Thyroid gland (tissue), 4 donors: ENCODE results near the gene TTLL7. TPM values are rescaled to one million over a fixed set of nuclear protein-coding genes. Genes with fewer than 3 reads are reported as not detected.

Experiments
- DNase-seq, 2 donors: peaks; one replicate each; pipeline ENCODE4 v3.0.0-alpha.2; 2019
- H3K27ac ChIP-seq, 3 donors: fragments of 200-600 bp; sonication (generic); 1 replicate in 2 of 3; 2 replicates in 1 of 3; pipeline ENCODE4 v1.5.1; 2016 to 2019; ENCODE audit warnings: mild to moderate bottlenecking in 1 of 3, moderate library complexity in 1 of 3
- H3K27me3 ChIP-seq: fragments of 200-600 bp; sonication (generic); one replicate; pipeline ENCODE4 v1.5.1; 2019
- H3K36me3 ChIP-seq, 2 donors: fragments of 200-600 bp; sonication (generic); one replicate each; pipeline ENCODE4 v1.5.1; 2016 to 2019
- H3K4me1 ChIP-seq, 2 donors: fragments of 200-600 bp; sonication (generic); one replicate each; pipeline ENCODE4 v1.5.1; 2017 to 2019
- H3K4me3 ChIP-seq, 3 donors: fragments of 200-600 bp; sonication (generic); replicated peaks in 1 of 3; 1 replicate in 2 of 3; 2 replicates in 1 of 3; pipeline ENCODE4 v1.5.1; 2016; ENCODE audit warnings: mild to moderate bottlenecking in 1 of 3
- H3K9me3 ChIP-seq: fragments of 200-600 bp; sonication (generic); one replicate; pipeline ENCODE4 v1.5.1; 2017
- CTCF ChIP-seq, 6 experiments: fragments of 200-600 bp in 3 of 6; fragments of 450-650 bp in 3 of 6; sonication (generic) in 3 of 6; IDR thresholded peaks; one replicate each; pipeline ENCODE4 v1.5.1; 2016 to 2019; ENCODE audit warnings: antibody characterized with exemption in 6 of 6, mild to moderate bottlenecking in 2 of 6, inconsistent platforms in 1 of 6, moderate library complexity in 1 of 6
- POLR2A ChIP-seq, 2 donors: fragments of 450-650 bp; IDR thresholded peaks; one replicate each; pipeline ENCODE4 v1.6.1; 2017; ENCODE audit warnings: antibody characterized with exemption in 2 of 2, mild to moderate bottlenecking in 2 of 2, moderate library complexity in 1 of 2
- WGBS, 2 donors: methylation state at CpG; one replicate each; pipeline ENCODE4 v1.1.5; 2017; 5-methylcytosine and 5-hydroxymethylcytosine counted together
- intact Hi-C: fragments of 100-400 bp; cut with DNase I; formaldehyde crosslinking; loops from one replicate; pipeline ENCODE4 v1.15.1; 2023
- total RNA-seq, 4 donors: library from RNA; depleted of rRNA; stranded (reverse); fragments of >200 nt; gene quantifications; one replicate each; pipeline ENCODE4 v1.2.3, GENCODE V29; 2016

Gene TTLL7
- total RNA-seq, 4 donors from 2014 or later: 7.8 to 22.7 (median 12.8) TPM

- H3K4me3 ChIP-seq: no peak overlapping the region
- no peaks in the 10 kb centered on the region for H3K4me1 ChIP-seq
- intact Hi-C loops: no loop called here
- H3K27me3 ChIP-seq: no peaks in the 10 kb centered on the region
- H3K36me3 ChIP-seq: no peaks in the 10 kb centered on the region
- H3K27ac ChIP-seq: no peak overlapping the region
- no peak for TF ChIP-seq POLR2A (IDR thresholded peaks at IDR 0.05)
- TF ChIP-seq CTCF (IDR thresholded peaks at IDR 0.05): no peak
- no peak for DNase-seq
- WGBS, 2 donors: 87 to 92% methylated on average over 5 of the region's 5 CpGs
- H3K9me3 ChIP-seq: no peaks in the 10 kb centered on the region
These were observed 160.4 kb downstream of the TTLL7 start for GRCh38 chr1:83838573-83838972.

GRCh38 chr1:83836543-83836942, 162.4 kb downstream of the TTLL7 start:
- H3K36me3 ChIP-seq: no peaks in the 10 kb centered on the region
- intact Hi-C loops: no loop called here
- no peaks in the 10 kb centered on the region for H3K9me3 ChIP-seq
- no peaks in the 10 kb centered on the region for H3K4me1 ChIP-seq
- DNase-seq: no peak
- no peak for TF ChIP-seq POLR2A (IDR thresholded peaks at IDR 0.05)
- TF ChIP-seq CTCF (IDR thresholded peaks at IDR 0.05): no peak
- H3K27ac ChIP-seq: no peak overlapping the region
- H3K27me3 ChIP-seq: no peaks in the 10 kb centered on the region
- 80 to 89% methylated on average over 2 of the region's 2 CpGs for WGBS, 2 donors
- no peak overlapping the region for H3K4me3 ChIP-seq

- no peaks in the 10 kb centered on the region for H3K36me3 ChIP-seq
- H3K27me3 ChIP-seq: no peaks in the 10 kb centered on the region
- intact Hi-C loops: no loop called here
- no peak for TF ChIP-seq CTCF (IDR thresholded peaks at IDR 0.05)
- no peak for TF ChIP-seq POLR2A (IDR thresholded peaks at IDR 0.05)
- H3K9me3 ChIP-seq: no peaks in the 10 kb centered on the region
- H3K4me1 ChIP-seq: peaks cover 0 to 5% of the 10 kb centered on the region in 2 donors
- WGBS, 2 donors: 95 to 97% methylated on average over 4 of the region's 4 CpGs
- no peak overlapping the region for H3K27ac ChIP-seq
- H3K4me3 ChIP-seq: no peak overlapping the region
- DNase-seq: no peak
These were observed 164.2 kb downstream of the TTLL7 start for GRCh38 chr1:83834621-83835264.

- no peak for TF ChIP-seq CTCF (IDR thresholded peaks at IDR 0.05)
- no peak for TF ChIP-seq POLR2A (IDR thresholded peaks at IDR 0.05)
- Histone ChIP-seq H3K4me3 (no peak overlapping the region), H3K27me3 (no peaks in the 10 kb centered on the region), H3K27ac (no peak overlapping the region), H3K36me3 (no peaks in the 10 kb centered on the region), H3K9me3 (no peaks in the 10 kb centered on the region), H3K4me1 (peaks cover 0 to 6% of the 10 kb centered on the region in 2 donors)
- intact Hi-C loops: no loop called here
- 95% methylated on average over 1 of the region's 1 CpG for WGBS, 2 donors
- DNase-seq: no peak
These were observed 166.7 kb downstream of the TTLL7 start for GRCh38 chr1:83832194-83832593.

GRCh38 chr1:83829106-83829505, 169.8 kb downstream of the TTLL7 start:
- TF ChIP-seq POLR2A (IDR thresholded peaks at IDR 0.05) (no peak), CTCF (IDR thresholded peaks at IDR 0.05) (no peak)
- intact Hi-C loops: no loop called here
- WGBS, 2 donors: 93 to 94% methylated on average over 7 of the region's 7 CpGs

More at GRCh38 chr1:83829106-83829505, 169.8 kb downstream of the TTLL7 start:
- Histone ChIP-seq H3K4me3 (no peak overlapping the region), H3K27me3 (no peaks in the 10 kb centered on the region), H3K4me1 (peaks cover 0 to 6% of the 10 kb centered on the region in 2 donors), H3K36me3 (no peaks in the 10 kb centered on the region), H3K9me3 (no peaks in the 10 kb centered on the region), H3K27ac (no peak overlapping the region)
- no peak for DNase-seq
